ENCODE results near the gene GSTA5.

GRCh38 chr6:52786249-52786956 lies 54.2 kb downstream of the GSTA5 start:
- TF ChIP-seq CTCF (conservative IDR thresholded peaks at IDR 0.05; ENCODE audit: low read depth, low read length), result no peak
- no peak for TF ChIP-seq EZH2 (IDR thresholded peaks at IDR 0.05; ENCODE audit: borderline replicate concordance, low read depth, low read length, poor library complexity, severe bottlenecking)

Measured in A673 (cell line).